IPS DF 19.7 (cell line): ENCODE measurements around the gene FAM193A.
"Not testable (repeated sequence)": the region's sequence is repeated elsewhere in the genome, so short reads cannot be mapped to it uniquely, and the experiment has no call there.

Experiments
- DNase-seq: peaks from one replicate; pipeline ENCODE4 v3.0.0-alpha.2; 2013; ENCODE audit warnings: low read depth, low spot score

FAM193A gene

DNA sequence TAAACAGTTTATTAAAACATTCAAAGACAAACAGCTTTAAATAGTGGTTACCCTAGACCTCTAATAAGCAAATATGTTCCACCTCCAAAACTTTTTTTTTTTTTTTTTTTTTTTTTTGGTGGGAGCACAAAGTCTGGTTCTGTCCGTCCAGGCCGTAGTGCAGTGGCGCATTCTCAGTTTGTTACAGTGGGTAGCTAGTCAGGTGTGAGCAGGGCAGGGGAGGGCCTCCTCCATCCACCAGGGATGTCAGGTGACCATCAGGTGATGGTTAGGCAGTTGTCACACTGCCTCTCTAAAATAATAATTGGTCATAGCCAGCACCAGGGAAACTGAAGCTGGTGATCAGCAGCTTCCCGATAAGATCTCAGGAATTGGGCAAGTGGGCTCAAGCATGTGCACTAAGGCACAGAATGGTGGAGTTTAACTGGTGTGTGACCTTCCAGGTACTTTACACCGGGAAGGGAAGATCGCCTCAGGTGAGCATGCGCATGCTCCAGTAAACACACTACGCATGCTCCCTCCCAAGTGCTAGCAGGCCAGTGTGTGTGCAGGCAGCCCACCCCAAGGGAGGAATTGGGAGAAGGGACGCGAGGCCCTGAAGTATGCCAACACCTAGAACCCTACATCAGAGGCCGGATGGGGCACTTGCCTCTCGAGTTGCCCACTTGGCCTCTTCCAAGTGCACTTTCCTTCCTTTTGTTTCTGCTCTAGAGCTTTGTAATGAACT lies 192.5 kb downstream of the FAM193A start:
- DNase-seq, result no peak

DNA sequence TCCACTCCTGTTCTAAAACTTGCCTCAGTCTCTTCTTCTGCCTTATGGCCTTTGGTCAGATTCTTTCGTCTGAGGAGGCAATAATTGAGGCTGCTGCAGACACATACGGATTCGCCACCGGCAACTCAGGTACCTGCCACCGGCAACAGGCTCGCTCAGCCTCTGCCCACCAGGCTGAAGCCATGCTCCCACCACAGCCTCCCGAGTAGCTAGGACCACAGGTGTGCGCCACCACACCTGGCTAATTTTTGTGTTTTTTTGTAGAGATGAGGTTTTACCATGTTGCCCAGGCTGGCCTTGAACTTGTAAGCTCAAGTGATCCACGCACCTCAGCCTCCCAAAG lies 193.1 kb downstream of the FAM193A start:
- DNase-seq, result no peak

GRCh38 chr4:2731907-2732317 lies 195.5 kb downstream of the FAM193A start:
- DNase-seq, result no peak

GRCh38 chr4:2732526-2732925 lies 196.1 kb downstream of the FAM193A start:
- no peak for DNase-seq

DNA sequence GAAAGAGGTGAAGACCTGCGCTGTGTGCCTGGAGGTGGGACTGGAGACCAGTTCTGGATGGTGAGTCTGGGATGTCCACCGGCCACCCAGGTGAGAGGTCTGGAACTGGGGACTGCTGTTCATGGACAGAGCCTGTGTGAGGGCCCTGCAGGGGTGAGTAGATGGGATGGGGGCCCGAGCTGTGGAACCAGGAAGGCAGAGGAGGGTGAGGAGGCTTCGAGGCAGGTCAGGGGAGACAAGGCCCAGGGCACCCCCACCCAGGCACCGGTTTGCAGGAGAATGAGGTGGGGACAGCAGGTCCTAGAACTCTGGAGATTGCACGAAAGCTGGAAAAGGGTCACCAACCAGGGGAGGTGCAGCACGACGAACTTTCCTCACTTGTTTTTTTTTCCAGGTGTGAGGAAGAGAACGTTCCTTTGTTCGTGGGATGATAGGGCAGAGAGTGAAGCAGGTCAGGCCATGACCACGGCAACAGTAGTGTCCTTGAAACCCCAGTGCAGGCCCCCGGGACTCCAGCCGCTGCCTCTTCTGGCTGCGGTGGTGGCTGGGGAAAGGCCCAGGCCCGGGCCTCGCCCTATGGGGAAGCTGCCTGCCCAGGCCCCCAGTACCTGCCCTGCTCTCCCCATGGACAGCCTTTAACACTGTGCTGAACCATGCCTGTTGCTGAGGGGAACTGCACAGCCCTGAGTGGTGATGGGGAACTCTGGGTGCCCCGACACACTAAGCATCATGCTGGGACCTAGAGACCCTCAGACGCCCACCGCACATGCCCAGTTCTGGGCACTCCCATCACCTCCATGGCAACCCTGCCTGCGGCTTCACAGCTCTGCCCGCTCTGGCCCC lies 196.8 kb downstream of the FAM193A start:
- DNase-seq, result no peak

- no peak for DNase-seq
Observed at GRCh38 chr4:2733844-2734574, 197.6 kb downstream of the FAM193A start.

DNA sequence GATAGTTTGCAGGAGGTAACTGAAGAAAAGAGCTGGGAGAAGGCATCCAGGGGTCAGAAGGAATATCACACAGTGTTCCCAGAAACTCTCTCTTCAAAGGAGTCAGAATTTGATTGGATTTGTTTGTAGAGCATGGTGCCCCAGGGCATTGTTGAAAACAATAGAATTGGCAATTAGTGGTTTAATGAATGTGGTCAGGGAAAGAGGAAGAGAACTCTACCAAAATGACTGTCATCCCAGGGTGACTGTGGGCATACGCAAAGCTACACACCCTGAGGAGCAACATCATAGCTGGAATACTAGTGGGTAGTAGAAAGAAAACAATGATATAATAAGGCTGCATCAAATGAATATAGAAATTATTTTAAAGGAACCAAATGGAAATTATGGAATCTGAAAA lies 198.2 kb downstream of the FAM193A start:
- no peak for DNase-seq

DNA sequence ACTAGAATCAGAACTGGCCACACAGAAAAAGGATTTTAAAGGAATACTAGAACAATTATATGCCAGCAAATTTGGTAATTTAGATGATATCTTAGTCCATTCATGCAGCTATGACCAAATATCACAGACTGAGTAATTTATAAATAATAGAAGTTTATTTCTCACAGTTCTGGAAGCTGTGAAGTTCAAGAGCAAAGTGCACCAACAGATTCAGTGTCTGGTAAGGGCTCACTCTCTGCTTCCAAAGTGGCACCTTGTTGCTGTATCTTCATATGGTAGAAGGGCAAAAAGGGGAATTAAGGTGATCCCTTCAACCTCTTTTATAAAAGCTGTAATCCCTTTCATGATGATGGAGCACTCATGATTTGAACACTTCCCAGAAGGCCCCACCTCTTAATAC lies 199.4 kb downstream of the FAM193A start:
- DNase-seq, result no peak

DNA sequence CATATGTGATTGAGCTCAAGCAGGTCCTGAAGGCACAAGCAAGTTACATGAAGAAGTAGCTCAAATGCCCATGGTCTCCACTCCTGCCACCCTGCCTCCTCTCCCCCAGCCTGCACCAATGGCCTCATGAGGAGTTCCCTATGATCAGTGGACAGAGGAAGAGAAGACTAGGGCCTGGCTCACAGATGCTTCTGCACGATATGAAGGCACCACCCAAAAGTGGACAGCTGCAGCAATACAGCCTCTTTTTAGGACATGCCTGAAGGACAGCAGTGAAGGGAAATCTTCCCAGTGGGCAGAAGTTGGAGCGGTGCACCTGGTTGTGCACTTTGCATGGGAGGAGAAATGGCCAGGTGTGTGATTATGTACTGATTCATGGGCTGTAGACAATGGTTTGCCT lies 201.8 kb downstream of the FAM193A start:
- DNase-seq, result not testable (repeated sequence)

DNA sequence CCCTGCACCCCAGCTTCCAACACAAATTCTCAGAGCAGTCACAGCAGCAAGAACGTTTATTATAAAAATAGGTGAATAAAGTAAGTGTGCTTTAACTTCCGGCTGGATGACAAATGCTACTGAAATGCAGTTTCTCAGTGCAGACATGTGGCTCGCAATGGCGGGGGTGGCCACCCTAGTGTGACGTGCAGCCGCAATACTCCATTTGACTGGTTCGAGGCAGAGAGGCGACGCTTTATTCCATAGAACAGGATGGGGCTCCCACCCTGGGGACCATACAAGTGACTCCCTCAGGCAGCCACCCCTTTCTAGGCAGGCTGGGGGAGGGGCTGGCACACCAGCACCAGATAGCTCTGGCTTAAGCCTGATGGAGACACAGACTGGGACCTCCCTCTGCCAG lies 205.2 kb downstream of the FAM193A start:
- no peak for DNase-seq

GRCh38 chr4:2742081-2742822 lies 205.8 kb downstream of the FAM193A start:
- no peak for DNase-seq

DNA sequence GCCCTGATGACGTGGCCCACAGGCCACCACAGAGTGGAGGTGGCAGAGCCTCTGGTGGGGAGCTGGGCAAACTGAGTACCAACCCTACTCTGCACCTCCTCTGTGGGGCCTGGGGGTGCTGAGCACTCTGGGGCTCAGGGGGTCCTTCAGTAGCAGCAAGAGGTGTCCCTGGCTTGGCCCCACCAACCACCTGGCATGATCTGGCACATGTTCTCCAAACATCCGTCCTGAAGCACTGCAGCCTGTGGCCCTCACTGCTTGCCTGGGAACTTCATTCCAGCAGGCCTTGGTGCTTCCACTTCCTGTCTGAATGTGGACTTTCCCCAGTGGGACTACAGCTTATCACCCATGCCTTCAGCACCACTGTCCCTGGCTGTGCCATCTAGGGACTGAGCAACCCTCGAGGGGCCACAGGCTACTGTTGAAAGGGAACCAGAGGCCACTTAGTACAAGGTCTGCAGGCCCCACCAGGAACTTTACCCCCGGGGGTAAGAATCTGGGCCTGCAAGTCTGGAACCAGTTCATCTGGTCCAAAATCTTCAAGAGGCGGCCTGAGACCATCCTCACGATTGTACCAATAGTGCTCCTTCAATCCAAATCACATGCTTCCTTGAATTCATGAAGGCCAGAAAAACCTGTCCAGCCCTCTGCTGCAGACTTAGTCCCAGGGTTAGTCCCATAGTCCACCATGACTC lies 206.5 kb downstream of the FAM193A start:
- no peak for DNase-seq

DNA sequence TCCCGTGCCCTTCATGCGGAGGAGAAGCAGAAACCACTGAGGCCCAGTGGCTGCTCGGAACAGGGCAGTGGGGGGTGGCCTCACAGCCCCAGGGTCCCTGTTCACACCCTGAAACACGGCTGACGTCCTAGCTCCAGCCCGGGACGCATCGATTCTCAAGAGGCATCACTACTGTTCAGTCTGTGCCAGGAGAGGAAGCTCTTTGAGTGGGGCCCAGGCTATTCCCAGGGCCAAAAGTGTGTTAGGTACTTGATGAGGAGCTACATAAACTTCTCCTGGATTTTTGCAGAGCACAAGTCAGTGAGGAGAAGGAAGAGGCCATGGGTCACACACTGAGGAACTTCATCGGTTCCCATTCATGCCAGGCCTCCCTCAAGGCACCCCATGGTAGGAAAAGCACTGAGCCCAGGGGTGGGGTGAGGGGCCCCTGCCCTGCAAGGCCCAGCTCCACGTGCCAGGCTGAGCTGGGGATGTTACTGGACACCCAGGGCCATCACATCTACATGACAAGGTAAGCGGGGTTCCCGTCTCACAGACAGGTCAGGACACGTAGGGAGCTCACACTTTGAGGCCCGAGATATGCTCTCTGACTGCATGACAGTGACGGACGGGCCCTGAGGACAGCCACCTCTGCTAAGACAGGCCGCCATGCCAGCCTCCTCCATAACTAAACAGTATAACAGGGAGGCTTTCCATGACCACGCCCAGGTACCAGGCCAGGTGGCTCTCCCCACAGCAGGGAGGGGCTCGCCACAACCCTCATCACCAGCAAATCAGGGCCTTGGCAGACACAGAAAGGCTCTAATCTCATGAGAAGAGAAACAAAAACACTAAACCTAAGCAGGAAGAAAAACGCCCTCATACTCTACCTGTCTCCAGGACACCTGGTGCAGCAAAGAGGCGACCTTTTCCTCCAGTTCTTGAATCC lies 207.3 kb downstream of the FAM193A start:
- DNase-seq, result no peak

DNA sequence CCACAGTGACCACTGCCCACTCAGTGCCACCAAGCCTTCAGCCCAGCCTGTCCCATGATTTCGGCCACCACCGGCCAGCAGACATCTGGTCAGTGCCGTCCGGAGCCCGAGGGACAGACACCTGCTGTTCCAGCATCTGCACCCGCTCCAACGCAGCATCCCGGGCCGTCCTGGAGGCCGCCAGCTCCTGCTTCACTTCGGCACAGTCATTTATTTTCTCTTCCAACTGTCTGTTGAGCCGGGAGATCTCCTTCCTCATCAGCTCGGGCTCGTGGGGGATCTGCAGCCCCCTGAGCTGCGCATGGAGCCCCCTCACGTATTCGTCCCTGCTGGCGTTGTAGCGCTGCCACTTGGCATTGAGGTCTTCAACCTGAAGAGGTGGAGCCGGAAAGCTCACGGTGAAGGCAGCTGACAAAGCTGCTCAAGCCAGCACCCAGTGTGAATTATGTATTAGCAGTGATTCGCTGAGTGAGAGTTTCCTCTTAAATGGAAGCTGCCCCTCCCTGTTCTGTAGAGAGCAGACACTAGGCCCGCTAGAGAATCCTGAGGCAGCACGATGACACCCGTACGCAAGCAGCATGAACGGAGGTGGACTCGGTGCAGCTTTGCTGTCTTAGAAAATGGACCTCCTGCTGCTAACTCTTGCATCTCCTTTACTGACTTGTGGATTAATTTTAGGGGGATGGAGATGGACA lies 208.3 kb downstream of the FAM193A start:
- DNase-seq, result no peak

- DNase-seq, result no peak
Observed at GRCh38 chr4:2745516-2745915, 209.1 kb downstream of the FAM193A start.

DNA sequence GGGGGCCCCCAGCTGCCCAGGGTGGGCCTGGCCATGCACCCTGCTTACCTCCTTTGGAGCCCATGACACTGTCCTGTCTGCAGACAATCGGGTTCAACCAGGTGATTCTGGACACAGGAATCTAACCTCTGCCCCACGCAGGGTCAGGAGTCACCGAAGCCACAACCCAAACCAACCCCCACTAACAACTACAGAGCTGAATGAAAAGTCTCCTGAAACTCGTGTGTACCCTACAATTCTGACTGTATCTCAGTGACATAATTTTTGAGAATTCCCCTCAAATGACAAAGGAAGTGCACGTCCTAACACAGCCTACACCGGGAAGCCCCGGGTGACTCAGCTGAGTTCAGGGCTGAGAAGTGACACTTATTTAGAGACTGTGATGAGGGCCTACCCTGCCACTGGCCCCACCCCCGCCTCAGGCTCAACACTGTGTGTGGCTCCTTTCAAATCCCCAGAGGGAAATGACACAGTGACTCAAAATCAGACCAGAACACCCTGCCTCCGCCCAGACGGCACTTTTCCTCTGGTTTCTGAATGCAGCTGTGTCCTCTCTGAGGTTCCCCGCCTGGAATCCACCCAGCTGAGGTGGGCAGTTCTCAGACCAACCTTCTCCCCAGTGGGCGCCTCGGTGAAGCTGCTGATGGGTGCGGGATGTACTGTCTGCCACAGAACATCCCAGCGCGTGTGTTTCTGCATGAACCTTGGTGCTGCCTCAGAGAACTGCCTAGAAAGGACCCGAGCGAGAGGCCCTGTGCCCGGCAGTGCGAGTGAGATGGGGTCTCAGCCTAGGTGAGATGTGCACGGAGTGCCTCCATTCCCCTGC lies 209.7 kb downstream of the FAM193A start:
- no peak for DNase-seq

DNA sequence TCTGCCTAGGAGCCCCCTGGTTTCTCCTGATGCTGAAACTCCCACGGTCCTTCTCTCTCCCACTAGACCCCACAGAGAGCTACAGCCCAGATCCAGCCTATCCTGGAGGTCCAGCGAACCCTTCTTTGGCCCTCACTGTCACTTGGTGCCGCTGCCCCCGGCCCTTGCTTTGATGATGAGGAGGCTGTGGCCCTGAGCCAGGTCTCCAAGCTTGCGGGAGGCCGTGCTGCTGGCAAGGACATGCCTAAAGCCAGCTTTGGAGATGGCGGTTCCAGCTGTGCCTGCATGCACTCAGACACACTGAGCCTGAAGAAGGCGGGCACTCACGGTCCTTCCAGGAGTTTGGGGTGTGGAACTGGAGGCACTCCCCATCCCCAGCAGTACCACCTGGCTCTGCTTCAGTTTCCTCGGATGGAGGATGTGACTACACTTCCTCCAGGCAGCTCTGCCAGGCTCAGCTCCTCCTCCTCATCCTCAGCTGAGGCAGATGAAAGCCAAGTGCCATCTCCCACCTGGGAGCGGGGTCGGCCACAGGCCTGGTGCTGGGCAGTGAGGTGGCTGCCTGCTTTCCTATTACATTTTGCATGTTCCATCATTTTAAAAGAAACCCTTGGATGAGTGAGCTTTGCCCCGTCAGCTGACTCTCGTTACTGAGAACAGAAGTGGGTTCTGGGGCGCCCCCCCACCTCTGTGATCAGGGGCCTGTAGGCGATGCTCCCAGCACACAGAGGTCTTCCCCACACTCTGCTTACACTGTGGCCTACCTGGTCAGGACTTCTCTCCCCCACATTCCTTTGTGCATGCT lies 210.6 kb downstream of the FAM193A start:
- no peak for DNase-seq
